GM19351 (cell line): Measurements from ENCODE around the gene JPH4.

Experiments used
- ATAC-seq: cut with Tn5 transposase; IDR thresholded peaks from one replicate; pipeline ENCODE4 v1.9.1; 2021; ENCODE audit warnings: mild to moderate bottlenecking, moderate library complexity; ENCODE audit not compliant: unreplicated experiment

The JPH4 gene

GRCh38 chr14:23578560-23579310 is at the start of gene JPH4:
JPH4 (minus strand) TSS chr14:23578790; CDS start chr14:23577453, 1,337 bp downstream.
- ATAC-seq, result no peak

- no peak for ATAC-seq
Measured at GRCh38 chr14:23627961-23628360, 49.4 kb upstream of the JPH4 start.

- ATAC-seq, result no peak
Measured at GRCh38 chr14:23626946-23627345, 48.4 kb upstream of the JPH4 start.

GRCh38 chr14:23624830-23625404 is 46.3 kb upstream of the JPH4 start:
- no peak for ATAC-seq

GRCh38 chr14:23623962-23624361 is 45.4 kb upstream of the JPH4 start:
- no peak for ATAC-seq

- no peak for ATAC-seq
Measured at GRCh38 chr14:23622990-23623389, 44.4 kb upstream of the JPH4 start.

GRCh38 chr14:23621932-23622730 is 43.5 kb upstream of the JPH4 start:
- no peak for ATAC-seq

- no peak for ATAC-seq
Measured at GRCh38 chr14:23621204-23621931, 42.8 kb upstream of the JPH4 start.

- no peak for ATAC-seq
Measured at GRCh38 chr14:23620177-23620702, 41.6 kb upstream of the JPH4 start.

GRCh38 chr14:23618415-23618988 is 39.9 kb upstream of the JPH4 start:
- ATAC-seq, result no peak

GRCh38 chr14:23617539-23617938 is 38.9 kb upstream of the JPH4 start:
- ATAC-seq, result no peak

GRCh38 chr14:23615856-23616255 is 37.3 kb upstream of the JPH4 start:
- no peak for ATAC-seq

GRCh38 chr14:23614395-23614828 is 35.8 kb upstream of the JPH4 start:
- ATAC-seq, result no peak

- no peak for ATAC-seq
Measured at GRCh38 chr14:23613242-23614070, 34.9 kb upstream of the JPH4 start.

GRCh38 chr14:23612802-23613201 is 34.2 kb upstream of the JPH4 start:
- no peak for ATAC-seq

GRCh38 chr14:23612354-23612732 is 33.8 kb upstream of the JPH4 start:
- ATAC-seq, result no peak

- no peak for ATAC-seq
Measured at GRCh38 chr14:23610815-23611289, 32.3 kb upstream of the JPH4 start.

- ATAC-seq, result no peak
Measured at GRCh38 chr14:23610090-23610814, 31.7 kb upstream of the JPH4 start.
